ENCODE results near the gene CRTC3.

The CRTC3 gene

GRCh38 chr15:90539789-90540188 lies 10.1 kb downstream of the CRTC3 start:
- H3K4me3 ChIP-seq (ENCODE audit: low read depth, low read length) = no peak overlapping the region
- TF ChIP-seq CTCF (IDR thresholded peaks at IDR 0.05; ENCODE audit: borderline replicate concordance, insufficient read depth, low read depth, low read length) = no peak

GRCh38 chr15:90540768-90541167 lies 11.0 kb downstream of the CRTC3 start:
- no peak overlapping the region for H3K4me3 ChIP-seq (ENCODE audit: low read depth, low read length)

GRCh38 chr15:90545095-90545494 lies 15.4 kb downstream of the CRTC3 start:
- TF ChIP-seq CTCF (IDR thresholded peaks at IDR 0.05; ENCODE audit: borderline replicate concordance, insufficient read depth, low read depth, low read length) = no peak
- no peak overlapping the region for H3K4me3 ChIP-seq (ENCODE audit: low read depth, low read length)

More at GRCh38 chr15:90540768-90541167, 11.0 kb downstream of the CRTC3 start:
- no peak for TF ChIP-seq CTCF (IDR thresholded peaks at IDR 0.05; ENCODE audit: borderline replicate concordance, insufficient read depth, low read depth, low read length)

- no peak for TF ChIP-seq CTCF (IDR thresholded peaks at IDR 0.05; ENCODE audit: borderline replicate concordance, insufficient read depth, low read depth, low read length)
- H3K4me3 ChIP-seq (ENCODE audit: low read depth, low read length) = no peak overlapping the region
Observed at GRCh38 chr15:90547540-90547939, 17.8 kb downstream of the CRTC3 start.

GRCh38 chr15:90550919-90551318 lies 21.2 kb downstream of the CRTC3 start:
- peak overlapping the region; percentile 15 for H3K4me3 ChIP-seq (ENCODE audit: low read depth, low read length)
- TF ChIP-seq CTCF (IDR thresholded peaks at IDR 0.05; ENCODE audit: borderline replicate concordance, insufficient read depth, low read depth, low read length) = no peak

GRCh38 chr15:90552162-90552928 lies 22.6 kb downstream of the CRTC3 start:
- no peak overlapping the region for H3K4me3 ChIP-seq (ENCODE audit: low read depth, low read length)
- no peak for TF ChIP-seq CTCF (IDR thresholded peaks at IDR 0.05; ENCODE audit: borderline replicate concordance, insufficient read depth, low read depth, low read length)

- no peak for TF ChIP-seq CTCF (IDR thresholded peaks at IDR 0.05; ENCODE audit: borderline replicate concordance, insufficient read depth, low read depth, low read length)
- H3K4me3 ChIP-seq (ENCODE audit: low read depth, low read length) = no peak overlapping the region
Observed at GRCh38 chr15:90552929-90553211, 23.1 kb downstream of the CRTC3 start.
